Measurements from ENCODE around the gene HABP2. TPM values are rescaled to one million over a fixed set of nuclear protein-coding genes. Genes with fewer than 3 reads are reported as not detected.

The HABP2 gene
- total RNA-seq, 6 experiments from 2014 or later, result not detected

GRCh38 chr10:113627836-113628235 lies 75.0 kb downstream of the HABP2 start:
- no peak for TF ChIP-seq CTCF (IDR thresholded peaks at IDR 0.05)
- peaks cover 29% of the 10 kb centered on the region for H3K27me3 Mint-ChIP-seq (ENCODE audit: insufficient read depth)

GRCh38 chr10:113628607-113629153 lies 75.8 kb downstream of the HABP2 start:
- Mint-ChIP-seq H3K4me1 (ENCODE audit: low read depth) (no peaks in the 10 kb centered on the region), H3K36me3 (ENCODE audit: low read depth) (no peaks in the 10 kb centered on the region), H3K27me3 (ENCODE audit: insufficient read depth) (peaks cover 35% of the 10 kb centered on the region), H3K27ac (no peak overlapping the region), H3K4me3 (no peak overlapping the region), H3K9me3 (no peaks in the 10 kb centered on the region)
- no peak for DNase-seq
- no peak for TF ChIP-seq CTCF (IDR thresholded peaks at IDR 0.05)

More at GRCh38 chr10:113627836-113628235, 75.0 kb downstream of the HABP2 start:
- H3K9me3 Mint-ChIP-seq, result no peaks in the 10 kb centered on the region
- no peaks in the 10 kb centered on the region for H3K4me1 Mint-ChIP-seq (ENCODE audit: low read depth)
- H3K4me3 Mint-ChIP-seq, result no peak overlapping the region
- H3K36me3 Mint-ChIP-seq (ENCODE audit: low read depth), result no peaks in the 10 kb centered on the region
- no peak overlapping the region for H3K27ac Mint-ChIP-seq
- DNase-seq, result no peak

GRCh38 chr10:113630929-113631533 lies 78.2 kb downstream of the HABP2 start:
- DNase-seq, result no peak
- Mint-ChIP-seq H3K27ac (no peak overlapping the region), H3K4me1 (ENCODE audit: low read depth) (no peaks in the 10 kb centered on the region), H3K9me3 (no peaks in the 10 kb centered on the region; the same call in 1 of the 2 replicates), H3K27me3 (ENCODE audit: insufficient read depth) (peaks cover 37% of the 10 kb centered on the region), H3K36me3 (ENCODE audit: low read depth) (no peaks in the 10 kb centered on the region), H3K4me3 (no peak overlapping the region)
- TF ChIP-seq CTCF (IDR thresholded peaks at IDR 0.05), result no peak

- Mint-ChIP-seq H3K4me1 (ENCODE audit: low read depth) (no peaks in the 10 kb centered on the region), H3K36me3 (ENCODE audit: low read depth) (no peaks in the 10 kb centered on the region), H3K27ac (no peak overlapping the region), H3K4me3 (no peak overlapping the region), H3K9me3 (no peaks in the 10 kb centered on the region; the same call in 1 of the 2 replicates), H3K27me3 (ENCODE audit: insufficient read depth) (peaks cover 33% of the 10 kb centered on the region)
- TF ChIP-seq CTCF (IDR thresholded peaks at IDR 0.05), result no peak
- DNase-seq, result no peak
Observed at GRCh38 chr10:113631684-113632367, 79.0 kb downstream of the HABP2 start.

Other genes with a start within 250 kb of the HABP2 start
- gene NRAP, start 111.0 kb downstream of the HABP2 start, total RNA-seq (2021; fragmentation: NEBNext Ultra II Directional; extraction: Animal tissue kit (Norgen Biotek cat#: 25700)), result not detected
- 10 to 100 TPM; 16.9 to 20.0 (median 18.9) TPM for gene CASP7, start 126.9 kb downstream of the HABP2 start, total RNA-seq (2021; fragmentation: NEBNext Ultra II Directional; extraction: Animal tissue kit (Norgen Biotek cat#: 25700))
- gene PLEKHS1, start 198.6 kb downstream of the HABP2 start, total RNA-seq (2021; fragmentation: NEBNext Ultra II Directional; extraction: Animal tissue kit (Norgen Biotek cat#: 25700)), result under 1 TPM in 1 of 6 experiments, not detected in 5; 0.05 TPM